Fibroblast of villous mesenchyme (primary cell): ENCODE measurements around the gene LIN54. TPM values are rescaled to one million over a fixed set of nuclear protein-coding genes. Genes with fewer than 3 reads are reported as not detected.
"Not testable (repeated sequence)": the region's sequence is repeated elsewhere in the genome, so short reads cannot be mapped to it uniquely, and the experiment has no call there.

ENCODE experiments used
- DNase-seq: peaks from one replicate; pipeline ENCODE4 v3.0.0-alpha.2; 2010; ENCODE audit warnings: low read depth
- H3K4me3 ChIP-seq: 2 replicates; pipeline ENCODE4 v1.5.1; 2011; ENCODE audit warnings: low read depth, mild to moderate bottlenecking, low read length
- total RNA-seq: library from RNA; depleted of rRNA; stranded (reverse); fragments of >200 nt; gene quantifications from 2 replicates; pipeline ENCODE4 v1.2.3, GENCODE V29; 2012
- TF ChIP-seq, protein P1 (sequence below): IDR thresholded peaks from 2 replicates; pipeline ENCODE4 v1.5.1; 2012; ENCODE audit warnings: low read depth, mild to moderate bottlenecking, low read length; ENCODE audit not compliant: insufficient read depth

The LIN54 gene
- total RNA-seq, 1 donor: 16.8 TPM

GRCh38 chr4:83036991-83037665 is 26.5 kb upstream of the LIN54 start:
- no peak for DNase-seq
- H3K4me3 ChIP-seq: peak overlapping the region; percentile 5
- TF ChIP-seq, protein P1, sequence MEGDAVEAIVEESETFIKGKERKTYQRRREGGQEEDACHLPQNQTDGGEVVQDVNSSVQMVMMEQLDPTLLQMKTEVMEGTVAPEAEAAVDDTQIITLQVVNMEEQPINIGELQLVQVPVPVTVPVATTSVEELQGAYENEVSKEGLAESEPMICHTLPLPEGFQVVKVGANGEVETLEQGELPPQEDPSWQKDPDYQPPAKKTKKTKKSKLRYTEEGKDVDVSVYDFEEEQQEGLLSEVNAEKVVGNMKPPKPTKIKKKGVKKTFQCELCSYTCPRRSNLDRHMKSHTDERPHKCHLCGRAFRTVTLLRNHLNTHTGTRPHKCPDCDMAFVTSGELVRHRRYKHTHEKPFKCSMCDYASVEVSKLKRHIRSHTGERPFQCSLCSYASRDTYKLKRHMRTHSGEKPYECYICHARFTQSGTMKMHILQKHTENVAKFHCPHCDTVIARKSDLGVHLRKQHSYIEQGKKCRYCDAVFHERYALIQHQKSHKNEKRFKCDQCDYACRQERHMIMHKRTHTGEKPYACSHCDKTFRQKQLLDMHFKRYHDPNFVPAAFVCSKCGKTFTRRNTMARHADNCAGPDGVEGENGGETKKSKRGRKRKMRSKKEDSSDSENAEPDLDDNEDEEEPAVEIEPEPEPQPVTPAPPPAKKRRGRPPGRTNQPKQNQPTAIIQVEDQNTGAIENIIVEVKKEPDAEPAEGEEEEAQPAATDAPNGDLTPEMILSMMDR: no peak

DNA sequence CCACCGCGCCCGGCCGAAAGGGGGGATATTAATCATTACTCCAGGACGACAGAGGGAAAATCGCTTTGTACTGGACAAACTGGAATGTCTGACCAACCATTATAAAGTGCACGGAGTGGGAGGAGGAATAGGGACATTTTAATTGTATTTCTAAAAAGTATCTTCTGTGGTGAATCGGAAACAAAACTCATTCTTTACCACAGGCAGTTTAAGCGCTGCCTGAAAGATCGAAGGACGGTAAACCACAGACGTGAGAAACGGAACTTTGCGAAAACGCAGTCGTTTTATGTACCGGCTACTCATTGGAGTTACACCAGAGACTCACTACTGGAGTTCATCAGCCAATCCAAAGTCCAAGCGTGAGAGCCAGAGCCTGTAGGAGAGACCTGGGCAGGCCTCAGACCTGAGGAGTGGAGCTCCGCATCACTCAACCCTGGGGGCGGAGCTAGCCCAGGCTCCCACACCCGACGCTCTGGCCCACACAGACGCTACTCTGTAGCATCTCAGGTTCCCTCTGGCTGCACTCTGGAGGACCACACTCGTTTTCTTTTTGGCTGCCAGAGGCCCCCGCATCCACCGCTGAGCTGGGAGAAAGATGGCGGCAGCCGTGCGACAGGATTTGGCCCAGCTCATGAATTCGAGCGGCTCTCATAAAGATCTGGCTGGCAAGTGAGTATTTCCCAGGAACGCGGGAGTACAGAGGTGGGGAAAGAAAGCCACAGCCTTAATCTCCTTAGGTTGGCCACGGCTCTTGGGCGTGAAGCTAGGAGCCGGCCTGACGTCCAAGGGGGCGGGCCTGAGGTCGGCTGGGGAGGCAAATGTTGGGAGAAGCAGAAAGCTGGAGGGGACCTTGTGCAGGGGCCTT is 24.2 kb upstream of the LIN54 start, which contains the start of gene COPS4:
TSS of gene COPS4 (plus strand) at position 554 of the 865 bp plus-strand sequence. CDS start at position 596, 42 bp downstream.
- peak; percentile 100 for DNase-seq
- TF ChIP-seq, protein P1: peak; percentile 59
- H3K4me3 ChIP-seq: peak within 1 kb of the TSS; percentile 95

GRCh38 chr4:83029688-83030087 is 19.1 kb upstream of the LIN54 start:
- TF ChIP-seq, protein P1: no peak

DNA sequence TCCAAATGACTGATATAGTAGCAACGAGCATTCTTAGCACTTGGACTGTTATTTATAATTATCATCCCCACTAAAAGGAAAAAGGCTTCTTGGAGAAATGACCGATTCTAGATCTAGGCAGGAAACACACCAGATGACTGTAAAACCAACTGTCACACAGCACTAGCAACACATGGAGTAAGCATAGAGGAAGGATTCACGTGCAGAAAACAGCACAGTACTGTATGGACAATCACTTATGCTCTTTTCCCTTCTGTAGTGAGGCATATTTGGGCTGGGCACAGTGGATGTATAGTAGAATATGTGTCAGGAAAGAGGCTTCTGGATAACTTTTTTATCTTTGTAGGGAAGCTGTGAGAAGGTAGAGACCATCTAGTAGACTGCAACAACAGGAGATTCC is 18.4 kb upstream of the LIN54 start:
- no peak overlapping the region for H3K4me3 ChIP-seq
- no peak for DNase-seq
- TF ChIP-seq, protein P1: no peak

More at GRCh38 chr4:83029688-83030087, 19.1 kb upstream of the LIN54 start:
- DNase-seq: no peak
- no peak overlapping the region for H3K4me3 ChIP-seq

- no peak overlapping the region for H3K4me3 ChIP-seq
- no peak for DNase-seq
- TF ChIP-seq, protein P1: no peak
These were observed 14.9 kb upstream of the LIN54 start for GRCh38 chr4:83025563-83025962.

DNA sequence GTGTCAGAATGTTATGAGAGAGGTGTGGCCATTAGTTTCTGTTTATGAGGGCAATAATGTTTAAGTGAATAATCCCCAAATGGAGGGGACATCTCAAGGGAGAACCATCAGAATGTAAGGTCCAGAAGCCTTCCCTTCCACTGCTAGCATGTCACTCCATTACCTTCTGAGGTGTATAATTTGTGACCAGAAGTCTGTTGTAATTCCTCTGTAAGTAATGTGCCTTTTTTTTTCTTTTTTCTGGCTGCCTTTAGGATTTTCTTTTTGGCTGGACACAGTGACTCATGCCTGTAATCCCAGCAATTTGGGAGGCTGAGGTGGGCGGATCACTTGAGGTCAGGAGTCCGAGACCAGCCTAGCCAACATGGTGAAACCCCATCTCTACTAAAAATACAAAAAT is 13.6 kb upstream of the LIN54 start:
- H3K4me3 ChIP-seq: no peak overlapping the region
- TF ChIP-seq, protein P1: no peak
- no peak for DNase-seq

GRCh38 chr4:83023599-83023998 is 13.0 kb upstream of the LIN54 start:
- not testable (repeated sequence) for H3K4me3 ChIP-seq, DNase-seq
